Left kidney (tissue), 2 donors: Measurements from ENCODE around the gene WRAP73. TPM values are rescaled to one million over a fixed set of nuclear protein-coding genes. Genes with fewer than 3 reads are reported as not detected.

Experiments used
- DNase-seq: peaks from one replicate; pipeline ENCODE4 v3.0.0-alpha.2; 2013
- polyA plus RNA-seq: library from polyadenylated mRNA; unstranded; fragments of 120-200 nt; gene quantifications from one replicate; pipeline ENCODE4 v1.2.1, GENCODE V29; 2013; ENCODE audit not compliant: insufficient read length

WRAP73 gene
- polyA plus RNA-seq, 1 donor, result 17.8 TPM

- DNase-seq, result no peak
These were observed 33.3 kb upstream of the WRAP73 start for GRCh38 chr1:3683197-3683596.

DNA sequence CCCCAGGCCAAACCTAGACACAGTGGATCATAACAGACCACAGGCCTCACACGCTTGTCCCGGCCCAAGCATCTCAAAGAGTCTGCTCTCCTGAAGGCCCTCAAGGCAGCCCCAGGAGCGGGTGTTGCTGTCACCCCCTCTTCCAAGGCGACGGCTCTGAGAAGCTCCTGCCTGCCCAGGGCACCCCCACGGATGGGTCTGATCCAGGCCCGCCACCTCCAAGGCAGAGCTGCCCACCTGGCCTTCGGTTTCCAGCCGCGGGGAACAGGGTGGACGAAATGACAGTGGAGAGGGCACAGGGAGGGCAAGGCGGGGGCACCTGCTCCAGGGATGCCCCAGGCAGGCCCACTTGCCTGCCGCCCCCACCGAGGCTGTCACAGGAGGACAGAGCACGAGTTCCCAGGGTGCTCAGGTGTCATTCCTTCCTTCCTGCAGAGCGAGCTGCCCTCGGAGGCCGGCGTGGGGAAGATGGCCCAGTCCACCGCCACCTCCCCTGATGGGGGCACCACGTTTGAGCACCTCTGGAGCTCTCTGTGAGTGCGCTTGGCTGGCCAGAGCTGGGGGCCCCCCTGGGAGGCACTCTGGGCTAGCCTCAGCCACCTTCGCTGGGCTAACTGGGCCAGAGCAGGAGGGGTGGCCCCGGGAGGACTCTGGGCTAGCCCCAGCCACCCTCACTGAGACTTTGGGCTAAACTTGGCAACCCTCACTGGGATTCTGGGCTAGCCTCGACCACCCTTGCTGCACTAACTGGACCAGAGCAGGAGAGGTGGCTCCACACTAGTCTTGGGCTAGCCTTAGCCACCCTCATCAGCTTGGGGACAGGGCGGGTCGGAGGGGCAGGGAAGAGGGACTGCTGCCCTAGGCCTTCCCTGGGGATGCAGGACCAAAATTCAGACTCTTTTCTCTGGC lies 32.2 kb upstream of the WRAP73 start:
- no peak for DNase-seq

- no peak for DNase-seq
These were observed 31.5 kb upstream of the WRAP73 start for GRCh38 chr1:3681231-3681897.

- DNase-seq, result no peak
These were observed 30.8 kb upstream of the WRAP73 start for GRCh38 chr1:3680488-3681230.

DNA sequence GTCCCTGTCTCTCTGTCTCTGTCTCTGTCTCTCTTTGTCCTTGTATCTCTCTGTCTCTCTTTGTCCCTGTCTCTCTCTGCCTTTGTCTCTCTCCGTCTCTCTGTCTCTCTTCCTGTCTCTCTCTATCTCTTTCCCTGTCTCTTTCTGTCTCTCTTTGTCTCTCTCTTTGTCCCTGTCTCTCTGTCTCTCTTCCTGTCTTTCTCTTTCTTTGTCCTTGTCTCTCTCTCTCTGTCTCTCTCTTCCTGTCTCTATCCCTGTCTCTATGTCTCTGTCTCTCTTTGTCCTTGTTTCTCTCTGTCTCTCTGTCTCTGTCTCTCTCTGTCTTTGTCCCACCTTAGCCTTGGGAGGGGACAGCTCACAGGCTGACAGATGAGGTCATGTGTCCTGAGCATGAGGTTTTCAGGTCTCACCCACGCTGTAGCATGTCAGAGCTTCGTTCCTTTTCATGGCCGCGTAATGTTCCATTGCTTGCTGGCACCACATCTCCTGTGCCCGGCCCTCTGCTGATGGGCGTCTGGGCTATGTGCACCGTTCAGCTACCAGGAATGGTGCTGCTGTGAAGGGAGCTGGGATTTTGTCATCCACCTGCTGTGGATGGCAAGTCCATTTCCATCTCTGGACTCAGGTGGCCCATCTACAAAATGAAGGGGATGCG lies 30.0 kb upstream of the WRAP73 start:
- DNase-seq, result no peak

- DNase-seq, result no peak
These were observed 29.2 kb upstream of the WRAP73 start for GRCh38 chr1:3679098-3679555.

GRCh38 chr1:3678361-3679097 lies 28.6 kb upstream of the WRAP73 start:
- DNase-seq, result no peak

- DNase-seq, result no peak
These were observed 27.6 kb upstream of the WRAP73 start for GRCh38 chr1:3677484-3677883.

GRCh38 chr1:3676581-3677470 lies 26.9 kb upstream of the WRAP73 start:
- no peak for DNase-seq

- no peak for DNase-seq
These were observed 25.5 kb upstream of the WRAP73 start for GRCh38 chr1:3675436-3675835.

GRCh38 chr1:3674100-3675094 lies 24.5 kb upstream of the WRAP73 start:
- no peak for DNase-seq

GRCh38 chr1:3673381-3674099 lies 23.6 kb upstream of the WRAP73 start:
- DNase-seq, result no peak

DNA sequence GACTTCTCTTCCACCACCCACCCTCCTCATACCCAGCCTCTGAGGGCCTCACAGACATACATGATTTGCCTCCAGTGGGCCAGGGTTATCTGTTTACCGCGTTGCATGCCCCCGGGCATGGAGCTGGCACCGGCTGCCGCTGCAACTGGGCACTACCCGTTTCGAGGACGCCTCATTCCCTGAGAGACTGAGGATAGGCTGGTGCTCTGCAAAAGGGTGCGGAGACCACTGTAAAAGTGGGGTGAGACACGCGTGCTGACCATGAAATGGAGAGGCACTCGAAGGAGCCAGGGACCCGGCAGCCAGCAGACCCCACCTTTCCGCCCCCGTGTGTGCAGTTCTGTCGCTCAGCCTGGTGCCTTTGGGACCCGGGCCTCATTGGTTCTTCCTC lies 23.1 kb upstream of the WRAP73 start:
- no peak for DNase-seq

- no peak for DNase-seq
These were observed 22.5 kb upstream of the WRAP73 start for GRCh38 chr1:3672231-3672970.

GRCh38 chr1:3671371-3672180 lies 21.7 kb upstream of the WRAP73 start:
- DNase-seq, result no peak

- no peak for DNase-seq
These were observed 20.9 kb upstream of the WRAP73 start for GRCh38 chr1:3670823-3671265.
